ENCODE measurements around the gene KARS1. TPM values are rescaled to one million over a fixed set of nuclear protein-coding genes. Genes with fewer than 3 reads are reported as not detected.

Gene KARS1
- total RNA-seq, 3 donors from 2014 or later, result 94.3 to 108 (median 103) TPM

- no peaks in the 10 kb centered on the region for H3K9me3 ChIP-seq
- ATAC-seq, result no peak
- no peak for DNase-seq
Measured at GRCh38 chr16:75676909-75677308, 29.4 kb upstream of the KARS1 start, which contains the start of gene CPHXL2. Gene CPHXL2, minus strand, starts transcription at chr16:75677009. Its CDS starts 10 bp downstream, at chr16:75676999.

GRCh38 chr16:75667503-75667902 lies 20.0 kb upstream of the KARS1 start:
- DNase-seq, result no peak
- no peaks in the 10 kb centered on the region for H3K9me3 ChIP-seq
- intact Hi-C loops (cut with DNase I, micrococcal nuclease), result no loop called here
- TF ChIP-seq CTCF (IDR thresholded peaks at IDR 0.05), result no peak
- H3K4me1 ChIP-seq (ENCODE audit: low read depth), result no peaks in the 10 kb centered on the region
- H3K4me3 ChIP-seq, result no peak overlapping the region
- ATAC-seq, result no peak
- no peaks in the 10 kb centered on the region for H3K36me3 ChIP-seq (ENCODE audit: low read depth)

More at GRCh38 chr16:75676909-75677308, 29.4 kb upstream of the KARS1 start, which contains the start of gene CPHXL2:
- H3K36me3 ChIP-seq (ENCODE audit: low read depth), result no peaks in the 10 kb centered on the region
- no peak for TF ChIP-seq CTCF (IDR thresholded peaks at IDR 0.05)
- intact Hi-C loops (cut with DNase I, micrococcal nuclease), result no loop called here
- no peaks in the 10 kb centered on the region for H3K4me1 ChIP-seq (ENCODE audit: low read depth)
- no peak within 1 kb of the TSS for H3K4me3 ChIP-seq

- ATAC-seq (no peak), DNase-seq (no peak)
- intact Hi-C loops (cut with DNase I, micrococcal nuclease), result no loop called here
- H3K4me3 ChIP-seq, result no peak overlapping the region
- TF ChIP-seq CTCF (IDR thresholded peaks at IDR 0.05), result no peak
- H3K36me3 ChIP-seq (ENCODE audit: low read depth), result peaks cover 14% of the 10 kb centered on the region
- H3K4me1 ChIP-seq (ENCODE audit: low read depth), result no peaks in the 10 kb centered on the region
- no peaks in the 10 kb centered on the region for H3K9me3 ChIP-seq
Measured at GRCh38 chr16:75660726-75661302, 13.3 kb upstream of the KARS1 start.

- intact Hi-C loops (cut with DNase I, micrococcal nuclease), result no loop called here
- ATAC-seq (no peak), DNase-seq (no peak)
- Histone ChIP-seq H3K9me3 (no peaks in the 10 kb centered on the region), H3K4me3 (no peak overlapping the region), H3K4me1 (ENCODE audit: low read depth) (no peaks in the 10 kb centered on the region), H3K36me3 (ENCODE audit: low read depth) (peaks cover 14% of the 10 kb centered on the region)
- TF ChIP-seq CTCF (IDR thresholded peaks at IDR 0.05), result no peak
Measured at GRCh38 chr16:75660321-75660720, 12.9 kb upstream of the KARS1 start.

GRCh38 chr16:75658175-75658574 lies 10.7 kb upstream of the KARS1 start:
- TF ChIP-seq CTCF (IDR thresholded peaks at IDR 0.05), result no peak
- Histone ChIP-seq H3K4me1 (ENCODE audit: low read depth) (no peaks in the 10 kb centered on the region), H3K9me3 (no peaks in the 10 kb centered on the region), H3K4me3 (no peak overlapping the region), H3K36me3 (ENCODE audit: low read depth) (peaks cover 26% of the 10 kb centered on the region)
- no peak for DNase-seq
- ATAC-seq, result no peak
- intact Hi-C loops (cut with DNase I, micrococcal nuclease), result loop anchor here in 1 of 2 donors (10.0 kb wide), 1 partner anchor 97 kb away; no protein-coding TSS in a partner anchor
